ENCODE data around the gene PCDHB15.
"Not testable (repeated sequence)": the region's sequence is repeated elsewhere in the genome, so short reads cannot be mapped to it uniquely, and the experiment has no call there.

PCDHB15 gene

GRCh38 chr5:141247434-141247833 is 2.2 kb downstream of the PCDHB15 start:
- not testable (repeated sequence) for DNase-seq (ENCODE audit: low read depth in 2 of 2)

GRCh38 chr5:141250576-141250975 is 5.4 kb downstream of the PCDHB15 start:
- DNase-seq (ENCODE audit: low read depth in 2 of 2) = no peak

GRCh38 chr5:141258464-141258863 is 13.3 kb downstream of the PCDHB15 start:
- DNase-seq (ENCODE audit: low read depth in 2 of 2) = no peak

- no peak for DNase-seq (ENCODE audit: low read depth in 2 of 2)
Observed at GRCh38 chr5:141258948-141259347, 13.8 kb downstream of the PCDHB15 start.

- no peak for DNase-seq (ENCODE audit: low read depth in 2 of 2)
Observed at GRCh38 chr5:141260458-141261237, 15.5 kb downstream of the PCDHB15 start.

GRCh38 chr5:141261238-141261546 is 16.0 kb downstream of the PCDHB15 start:
- DNase-seq (ENCODE audit: low read depth in 2 of 2) = no peak

- no peak for DNase-seq (ENCODE audit: low read depth in 2 of 2)
Observed at GRCh38 chr5:141269195-141269594, 24.0 kb downstream of the PCDHB15 start.

- DNase-seq (ENCODE audit: low read depth in 2 of 2) = no peak
Observed at GRCh38 chr5:141272906-141273305, 27.7 kb downstream of the PCDHB15 start.

GRCh38 chr5:141298376-141298775 is 53.2 kb downstream of the PCDHB15 start:
- no peak for DNase-seq (ENCODE audit: low read depth in 2 of 2)

Data from fibroblast of skin of left quadriceps (primary cell).